GM04503 (cell line): ENCODE measurements around the gene SCUBE3.

Experiments used
- DNase-seq: peaks from one replicate; pipeline ENCODE4 v3.0.0-alpha.2; 2012; ENCODE audit warnings: low read depth

Gene SCUBE3

GRCh38 chr6:35272005-35272404 is 58.2 kb downstream of the SCUBE3 start:
- no peak for DNase-seq

- no peak for DNase-seq
Observed at GRCh38 chr6:35273822-35274559, 60.2 kb downstream of the SCUBE3 start.

- DNase-seq, result no peak
Observed at GRCh38 chr6:35275744-35276260, 62.0 kb downstream of the SCUBE3 start.

- DNase-seq, result no peak
Observed at GRCh38 chr6:35278708-35279107, 65.0 kb downstream of the SCUBE3 start.

- no peak for DNase-seq
Observed at GRCh38 chr6:35280903-35281302, 67.1 kb downstream of the SCUBE3 start.

- DNase-seq, result no peak
Observed at GRCh38 chr6:35282472-35282871, 68.7 kb downstream of the SCUBE3 start.

- no peak for DNase-seq
Observed at GRCh38 chr6:35283361-35283760, 69.6 kb downstream of the SCUBE3 start.

- no peak for DNase-seq
Observed at GRCh38 chr6:35287671-35288396, 74.1 kb downstream of the SCUBE3 start.

GRCh38 chr6:35288834-35289233 is 75.1 kb downstream of the SCUBE3 start:
- no peak for DNase-seq

GRCh38 chr6:35291491-35291890 is 77.7 kb downstream of the SCUBE3 start:
- no peak for DNase-seq

- no peak for DNase-seq
Observed at GRCh38 chr6:35292494-35292893, 78.7 kb downstream of the SCUBE3 start.

- DNase-seq, result no peak
Observed at GRCh38 chr6:35293681-35294080, 79.9 kb downstream of the SCUBE3 start.

GRCh38 chr6:35294308-35294945 is 80.7 kb downstream of the SCUBE3 start:
- no peak for DNase-seq

GRCh38 chr6:35295036-35295435 is 81.3 kb downstream of the SCUBE3 start:
- DNase-seq, result no peak

GRCh38 chr6:35295521-35296315 is 82.0 kb downstream of the SCUBE3 start:
- DNase-seq, result no peak

- DNase-seq, result no peak
Observed at GRCh38 chr6:35296931-35297600, 83.3 kb downstream of the SCUBE3 start.

- DNase-seq, result peak; percentile 13
Observed at GRCh38 chr6:35297601-35298481, 84.1 kb downstream of the SCUBE3 start, which contains the start of gene DEF6. Gene DEF6 (plus strand): TSS chr6:35297818. CDS start chr6:35297857, 39 bp downstream.

GRCh38 chr6:35298625-35299140 is 84.9 kb downstream of the SCUBE3 start:
- DNase-seq, result no peak

GRCh38 chr6:35299674-35300073 is 85.9 kb downstream of the SCUBE3 start:
- no peak for DNase-seq

GRCh38 chr6:35300848-35301247 is 87.1 kb downstream of the SCUBE3 start:
- no peak for DNase-seq
